ENCODE results near the gene PGLYRP3.
"Not testable (repeated sequence)": the region's sequence is repeated elsewhere in the genome, so short reads cannot be mapped to it uniquely, and the experiment has no call there.

DNA sequence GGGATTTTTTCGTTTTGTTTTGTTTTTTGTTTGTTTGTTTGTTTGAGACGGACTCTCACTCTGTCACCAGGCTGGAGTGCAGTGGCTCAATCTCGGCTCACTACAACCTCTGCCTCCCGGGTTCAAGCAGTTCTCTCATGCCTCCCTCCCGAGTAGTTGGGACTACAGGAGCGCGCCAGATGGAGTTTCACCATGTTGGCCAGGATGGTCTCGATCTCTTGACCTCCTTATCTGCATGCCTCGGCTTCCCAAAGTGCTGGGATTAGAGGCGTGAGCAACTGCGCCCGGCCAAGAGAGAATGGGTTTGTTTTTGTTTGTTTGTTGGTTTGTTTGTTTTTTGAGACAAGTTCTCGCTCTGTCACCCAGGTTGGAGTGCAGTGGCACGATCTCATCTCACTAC is 34.3 kb upstream of the PGLYRP3 start:
- TF ChIP-seq EP300 (IDR thresholded peaks at IDR 0.05; ENCODE audit: borderline replicate concordance in 1 of 2, low read depth in 2 of 2, low read length in 2 of 2); SIN3A (conservative IDR thresholded peaks at IDR 0.05 in 1 of 2, IDR thresholded peaks at IDR 0.05 in 1 of 2; ENCODE audit: low read depth in 1 of 2, low read length in 2 of 2); POLR2A (IDR thresholded peaks at IDR 0.05; ENCODE audit: control extremely low read depth in 1 of 2, low read depth in 2 of 2, low read length in 2 of 2); JUND (IDR thresholded peaks at IDR 0.05; ENCODE audit: low read length); CEBPB (IDR thresholded peaks at IDR 0.05; ENCODE audit: low read depth, low read length): not testable (repeated sequence)
- TF ChIP-seq, protein P1, sequence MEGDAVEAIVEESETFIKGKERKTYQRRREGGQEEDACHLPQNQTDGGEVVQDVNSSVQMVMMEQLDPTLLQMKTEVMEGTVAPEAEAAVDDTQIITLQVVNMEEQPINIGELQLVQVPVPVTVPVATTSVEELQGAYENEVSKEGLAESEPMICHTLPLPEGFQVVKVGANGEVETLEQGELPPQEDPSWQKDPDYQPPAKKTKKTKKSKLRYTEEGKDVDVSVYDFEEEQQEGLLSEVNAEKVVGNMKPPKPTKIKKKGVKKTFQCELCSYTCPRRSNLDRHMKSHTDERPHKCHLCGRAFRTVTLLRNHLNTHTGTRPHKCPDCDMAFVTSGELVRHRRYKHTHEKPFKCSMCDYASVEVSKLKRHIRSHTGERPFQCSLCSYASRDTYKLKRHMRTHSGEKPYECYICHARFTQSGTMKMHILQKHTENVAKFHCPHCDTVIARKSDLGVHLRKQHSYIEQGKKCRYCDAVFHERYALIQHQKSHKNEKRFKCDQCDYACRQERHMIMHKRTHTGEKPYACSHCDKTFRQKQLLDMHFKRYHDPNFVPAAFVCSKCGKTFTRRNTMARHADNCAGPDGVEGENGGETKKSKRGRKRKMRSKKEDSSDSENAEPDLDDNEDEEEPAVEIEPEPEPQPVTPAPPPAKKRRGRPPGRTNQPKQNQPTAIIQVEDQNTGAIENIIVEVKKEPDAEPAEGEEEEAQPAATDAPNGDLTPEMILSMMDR (IDR thresholded peaks at IDR 0.05; ENCODE audit: control extremely low read depth in 1 of 3, insufficient read depth in 1 of 3, low read depth in 1 of 3, low read length in 3 of 3) = not testable (repeated sequence)

Data from H1 (cell line).